Measurements from ENCODE around the gene OAF. TPM values are rescaled to one million over a fixed set of nuclear protein-coding genes. Genes with fewer than 3 reads are reported as not detected.

Gene OAF
- total RNA-seq, 2 experiments from 2014 or later = 3.7 to 4.6 TPM

- intact Hi-C loops (cut with micrococcal nuclease) = no loop called here
- Mint-ChIP-seq H3K9me3 (no peaks in the 10 kb centered on the region), H3K36me3 (ENCODE audit: low read depth) (no peaks in the 10 kb centered on the region), H3K4me1 (ENCODE audit: low read depth) (peaks cover 16% of the 10 kb centered on the region), H3K4me3 (no peak overlapping the region), H3K27ac (no peak overlapping the region), H3K27me3 (peaks cover 13% of the 10 kb centered on the region)
- CTCF ChIA-PET = interaction anchor here (1.4 to 1.9 kb wide), 2 partner anchors 28 to 39 kb away, joined by 5 read pairs; no protein-coding TSS in a partner anchor
- POLR2A ChIA-PET = no interaction called here
- ATAC-seq (no peak), DNase-seq (no peak)
- TF ChIP-seq CTCF (IDR thresholded peaks at IDR 0.05) = no peak
Measured at GRCh38 chr11:120208001-120208441, 2.8 kb upstream of the OAF start.

GRCh38 chr11:120208777-120209176 lies 2.1 kb upstream of the OAF start:
- no peak for TF ChIP-seq CTCF (IDR thresholded peaks at IDR 0.05)
- no peak for ATAC-seq
- Mint-ChIP-seq H3K27ac (no peak overlapping the region), H3K4me3 (no peak overlapping the region), H3K9me3 (no peaks in the 10 kb centered on the region), H3K36me3 (ENCODE audit: low read depth) (no peaks in the 10 kb centered on the region), H3K4me1 (ENCODE audit: low read depth) (peaks cover 16% of the 10 kb centered on the region), H3K27me3 (peaks cover 13% of the 10 kb centered on the region)
- ChIA-PET CTCF (interaction anchor here (0.8 to 1.4 kb wide), 2 partner anchors 40 to 92 kb away, joined by 3 to 5 read pairs; no protein-coding TSS in a partner anchor), POLR2A (no interaction called here)
- no peak for DNase-seq
- intact Hi-C loops (cut with micrococcal nuclease) = no loop called here

- CTCF ChIA-PET = no interaction called here
Measured at GRCh38 chr11:120209746-120210625, 846 bp upstream of the OAF start.

GRCh38 chr11:120211522-120212258 lies 858 bp downstream of the OAF start:
- no peak for DNase-seq

More at GRCh38 chr11:120209746-120210625, 846 bp upstream of the OAF start:
- Mint-ChIP-seq H3K27me3 (peaks cover 13% of the 10 kb centered on the region), H3K4me1 (ENCODE audit: low read depth) (peaks cover 16% of the 10 kb centered on the region), H3K36me3 (ENCODE audit: low read depth) (no peaks in the 10 kb centered on the region), H3K27ac (peak overlapping the region; percentile 53), H3K9me3 (no peaks in the 10 kb centered on the region), H3K4me3 (peak overlapping the region; percentile 75)
- no peak for ATAC-seq
- intact Hi-C loops (cut with micrococcal nuclease) = no loop called here
- DNase-seq = no peak
- POLR2A ChIA-PET = interaction anchor here (0.6 kb wide), 1 partner anchor 50 kb away, joined by 3 read pairs; no protein-coding TSS in a partner anchor
- TF ChIP-seq CTCF (IDR thresholded peaks at IDR 0.05) = no peak

More at GRCh38 chr11:120211522-120212258, 858 bp downstream of the OAF start:
- ChIA-PET CTCF (interaction anchor here (1.2 kb wide), 1 partner anchor 18 kb away, joined by 4 read pairs; no protein-coding TSS in a partner anchor), POLR2A (no interaction called here)
- peaks cover 16% of the 10 kb centered on the region for H3K4me1 Mint-ChIP-seq (ENCODE audit: low read depth)
- no peaks in the 10 kb centered on the region for H3K9me3 Mint-ChIP-seq
- no peaks in the 10 kb centered on the region for H3K36me3 Mint-ChIP-seq (ENCODE audit: low read depth)
- no peak for ATAC-seq
- intact Hi-C loops (cut with micrococcal nuclease) = no loop called here
- H3K27ac Mint-ChIP-seq = peak overlapping the region; percentile 28
- peak overlapping the region; percentile 91 for H3K4me3 Mint-ChIP-seq
- H3K27me3 Mint-ChIP-seq = peaks cover 11% of the 10 kb centered on the region
- no peak for TF ChIP-seq CTCF (IDR thresholded peaks at IDR 0.05)

All from activated CD8-positive, alpha-beta T cell treated with anti-CD3 and anti-CD28 coated beads for 36 hours (primary cell).